Stimulated activated CD8-positive, alpha-beta memory T cell treated with anti-CD3 and anti-CD28 coated beads, Interleukin-12 subunit alpha, Interleukin-12 subunit beta, amount 100 ng/mL, for 4 hours (primary cell): Measurements from ENCODE around the gene ANKRD16.
"Not testable (repeated sequence)": the region's sequence is repeated elsewhere in the genome, so short reads cannot be mapped to it uniquely, and the experiment has no call there.

ENCODE experiments used
- DNase-seq: peaks from one replicate; pipeline ENCODE4 v3.0.0-alpha.2; 2020; ENCODE audit warnings: low read depth

Gene ANKRD16

DNA sequence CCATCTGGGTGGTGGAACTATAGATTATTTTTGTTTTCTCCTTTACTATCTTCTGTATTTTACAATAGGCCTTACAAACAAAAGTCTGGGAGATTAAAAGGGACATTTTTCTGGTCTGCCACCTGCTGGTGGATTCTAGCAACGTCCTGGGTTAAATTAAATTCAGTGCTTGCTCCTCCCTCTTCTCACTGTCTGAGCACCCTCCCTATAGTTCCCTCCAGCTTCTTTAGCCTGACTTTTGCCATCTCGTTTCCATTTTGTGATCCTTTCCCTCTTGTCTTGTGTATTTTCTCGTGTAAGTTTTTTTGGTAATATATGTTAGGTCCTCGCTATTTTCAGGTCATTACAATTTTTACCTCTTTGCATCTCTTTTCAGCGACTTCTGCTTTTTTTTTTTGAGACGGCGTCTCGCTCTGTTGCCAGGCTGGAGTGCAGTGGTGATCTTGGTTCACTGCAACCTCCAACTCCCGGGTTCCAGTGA lies 16.1 kb downstream of the ANKRD16 start:
- peak; percentile 36 for DNase-seq

GRCh38 chr10:5871596-5871995 lies 18.1 kb downstream of the ANKRD16 start:
- no peak for DNase-seq

DNA sequence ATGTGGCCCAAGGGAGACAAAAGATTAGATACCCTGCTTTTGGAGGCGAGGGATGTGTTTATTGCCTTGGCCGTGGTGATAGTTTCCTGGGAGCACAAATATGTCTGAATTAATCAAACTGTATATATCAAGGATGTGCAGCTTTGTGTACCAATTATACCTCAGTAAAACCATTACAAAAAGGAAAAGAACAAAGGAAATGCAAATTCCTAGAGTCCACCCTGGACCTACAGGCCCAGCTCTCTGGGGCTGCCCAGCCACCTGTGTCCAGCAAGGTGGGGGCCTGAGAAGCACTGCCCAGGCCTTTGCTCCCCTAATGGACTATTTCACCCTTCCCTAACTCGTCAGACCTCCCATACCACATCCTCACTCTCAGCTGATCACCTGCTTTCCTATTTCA lies 20.5 kb downstream of the ANKRD16 start:
- DNase-seq, result no peak

- DNase-seq, result not testable (repeated sequence)
Observed at GRCh38 chr10:5868383-5868782, 21.3 kb downstream of the ANKRD16 start.

DNA sequence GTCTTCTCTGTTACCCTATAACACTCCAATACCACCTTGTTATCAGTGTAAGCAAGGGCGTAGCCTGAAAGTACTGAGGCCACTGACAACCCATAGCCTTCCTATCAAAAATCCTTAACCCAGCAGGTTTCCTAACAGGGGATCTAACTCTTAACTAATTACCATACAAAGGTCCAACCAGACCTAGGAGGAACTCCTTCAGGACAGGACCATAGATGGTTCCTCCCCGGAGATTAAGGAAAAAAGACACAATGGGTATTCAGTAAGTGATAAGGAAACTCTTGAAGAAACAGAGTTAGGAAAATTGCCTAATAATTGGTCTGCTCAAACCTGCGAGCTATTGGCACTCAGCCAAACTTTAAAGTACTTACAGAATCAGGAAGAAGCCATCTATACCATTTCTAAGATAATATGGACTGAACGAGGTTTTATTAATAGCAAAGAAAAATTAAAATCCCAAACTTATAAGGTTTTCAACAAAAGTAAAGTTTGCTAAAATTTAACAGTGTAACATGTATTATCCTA lies 22.5 kb downstream of the ANKRD16 start:
- DNase-seq, result not testable (repeated sequence)

DNA sequence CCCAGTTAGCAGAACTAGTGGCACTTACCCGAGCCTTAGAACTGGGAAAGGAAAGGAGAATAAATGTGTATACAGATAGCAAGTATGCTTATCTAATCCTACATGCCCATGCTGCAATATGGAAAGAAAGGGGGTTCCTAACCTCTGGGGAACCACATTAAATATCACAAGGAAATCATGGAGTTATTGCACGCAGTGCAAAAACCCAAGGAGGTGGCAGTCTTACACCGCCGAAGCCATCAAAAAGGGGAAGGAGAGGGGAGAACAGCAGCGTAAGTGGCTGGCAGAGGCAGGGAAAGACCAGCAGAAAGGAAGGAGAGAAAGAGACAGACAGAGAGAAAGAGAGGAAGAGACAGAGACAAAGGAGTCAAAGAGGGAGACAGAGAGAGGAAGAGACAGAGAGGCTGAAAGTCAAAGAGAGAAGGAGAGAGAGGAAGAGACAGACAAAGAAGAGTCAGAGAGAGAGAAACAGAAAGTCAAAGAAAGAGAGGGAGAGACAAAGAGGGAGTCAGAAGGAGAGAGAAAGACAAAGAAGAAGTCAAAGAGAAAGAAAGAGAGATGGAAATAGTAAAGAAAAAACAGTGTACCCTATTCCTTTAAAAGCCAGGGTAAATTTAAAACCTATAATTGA lies 23.1 kb downstream of the ANKRD16 start:
- DNase-seq, result not testable (repeated sequence)

- DNase-seq, result not testable (repeated sequence)
Observed at GRCh38 chr10:5862981-5863685, 26.6 kb downstream of the ANKRD16 start.

DNA sequence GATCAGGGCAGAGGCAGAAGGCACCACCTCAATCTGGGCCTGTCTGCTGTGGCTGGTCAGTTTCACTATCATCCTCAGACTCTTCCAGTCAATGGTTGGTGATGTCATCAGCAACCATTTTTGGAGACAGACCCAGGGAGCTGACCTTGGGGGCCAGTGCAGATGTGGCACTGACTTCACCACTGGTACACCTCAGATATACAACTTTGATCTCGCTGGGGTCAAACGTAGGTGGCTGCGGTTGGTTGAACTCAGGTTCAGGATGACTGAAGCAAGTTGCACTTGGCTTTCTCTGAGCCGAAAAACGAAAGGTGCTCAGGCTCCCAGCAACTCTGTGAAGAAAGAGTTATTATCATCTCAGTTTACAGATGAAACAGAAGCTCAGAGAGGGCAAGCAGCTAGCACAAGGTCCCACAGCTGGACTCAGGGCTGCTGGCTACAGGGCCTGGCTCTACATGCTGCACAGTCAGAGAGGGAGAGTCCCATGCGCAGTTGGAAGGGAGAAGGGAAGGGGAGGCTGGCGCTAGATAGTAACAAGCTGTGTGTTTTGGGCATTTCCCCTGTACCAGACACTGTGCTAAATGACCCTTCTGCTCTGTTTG lies 27.2 kb downstream of the ANKRD16 start:
- no peak for DNase-seq

GRCh38 chr10:5860066-5860465 lies 29.6 kb downstream of the ANKRD16 start:
- no peak for DNase-seq

- no peak for DNase-seq
Observed at GRCh38 chr10:5858811-5859210, 30.9 kb downstream of the ANKRD16 start.

GRCh38 chr10:5856701-5857004 lies 33.0 kb downstream of the ANKRD16 start:
- no peak for DNase-seq

DNA sequence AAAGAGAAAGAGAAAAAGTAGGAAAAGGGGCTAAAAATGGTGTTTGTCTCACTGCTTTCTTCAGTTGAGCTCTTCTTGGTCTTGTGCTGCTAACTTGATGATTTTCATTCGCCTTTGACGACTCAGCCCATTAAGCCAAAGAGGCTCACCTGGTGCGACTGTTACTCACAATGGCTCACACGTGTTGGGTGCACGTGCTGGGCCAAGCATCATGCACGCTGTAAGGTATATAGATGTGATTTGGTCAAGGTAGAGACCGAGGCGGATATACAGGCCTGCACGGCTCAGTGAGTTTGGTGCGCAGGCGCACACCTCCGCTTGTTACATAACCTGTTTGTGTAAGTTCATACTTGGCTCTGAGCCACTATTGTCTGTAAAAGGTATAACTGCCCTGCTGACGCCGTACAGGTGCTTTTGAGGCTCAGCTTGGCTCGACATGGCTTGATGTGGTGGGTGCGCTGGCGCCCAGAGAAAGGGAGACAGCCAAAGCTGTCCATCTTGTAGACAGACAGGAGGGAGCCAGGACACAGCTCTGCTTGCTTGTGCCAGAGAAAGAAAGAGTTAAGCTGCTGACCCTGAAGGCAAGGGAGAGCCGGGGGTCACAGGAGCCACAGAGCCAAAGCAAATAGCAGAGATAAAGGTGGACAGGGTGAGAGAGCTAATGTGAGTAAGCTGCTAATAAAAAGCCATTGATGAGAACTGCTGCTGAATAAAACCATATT lies 33.6 kb downstream of the ANKRD16 start:
- no peak for DNase-seq

GRCh38 chr10:5854131-5854475 lies 35.6 kb downstream of the ANKRD16 start:
- no peak for DNase-seq

GRCh38 chr10:5846667-5847066 lies 43.0 kb downstream of the ANKRD16 start:
- DNase-seq, result not testable (repeated sequence)

DNA sequence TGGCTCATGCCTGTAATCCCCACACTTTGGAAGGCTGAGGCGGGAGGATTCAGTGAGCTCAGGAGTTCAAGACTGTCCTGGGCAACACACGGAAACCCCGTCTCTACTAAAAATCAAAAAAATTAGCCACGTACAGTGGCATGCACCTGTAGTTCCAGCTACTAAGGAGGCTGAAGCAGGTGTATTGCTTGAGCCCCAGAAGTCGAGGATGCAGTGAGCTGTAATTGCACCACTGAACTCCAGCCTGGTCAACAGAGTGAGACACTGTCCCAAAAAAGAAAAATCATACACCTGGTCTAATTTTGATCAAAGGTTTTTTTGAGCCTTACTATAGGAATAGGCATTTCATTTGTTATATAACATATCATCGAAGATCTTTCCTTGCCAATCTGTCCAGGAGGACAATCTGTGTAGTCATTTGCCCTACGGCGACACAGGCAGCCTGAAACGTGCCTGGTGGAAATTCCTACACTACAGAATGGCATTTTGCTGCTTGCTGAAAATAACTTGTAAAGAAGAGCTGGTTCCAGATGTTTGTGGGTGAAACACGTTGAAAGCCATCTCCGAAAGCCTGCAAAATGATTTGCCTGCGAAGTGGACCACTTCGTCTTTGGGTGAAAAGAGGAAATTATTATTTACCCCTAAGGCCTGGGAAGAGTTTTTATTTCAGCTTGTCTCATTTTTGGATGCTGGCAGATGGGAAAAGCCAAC lies 45.2 kb downstream of the ANKRD16 start:
- DNase-seq, result no peak

GRCh38 chr10:5843686-5844344 lies 45.9 kb downstream of the ANKRD16 start:
- DNase-seq, result no peak

GRCh38 chr10:5841965-5842364 lies 47.7 kb downstream of the ANKRD16 start:
- no peak for DNase-seq

DNA sequence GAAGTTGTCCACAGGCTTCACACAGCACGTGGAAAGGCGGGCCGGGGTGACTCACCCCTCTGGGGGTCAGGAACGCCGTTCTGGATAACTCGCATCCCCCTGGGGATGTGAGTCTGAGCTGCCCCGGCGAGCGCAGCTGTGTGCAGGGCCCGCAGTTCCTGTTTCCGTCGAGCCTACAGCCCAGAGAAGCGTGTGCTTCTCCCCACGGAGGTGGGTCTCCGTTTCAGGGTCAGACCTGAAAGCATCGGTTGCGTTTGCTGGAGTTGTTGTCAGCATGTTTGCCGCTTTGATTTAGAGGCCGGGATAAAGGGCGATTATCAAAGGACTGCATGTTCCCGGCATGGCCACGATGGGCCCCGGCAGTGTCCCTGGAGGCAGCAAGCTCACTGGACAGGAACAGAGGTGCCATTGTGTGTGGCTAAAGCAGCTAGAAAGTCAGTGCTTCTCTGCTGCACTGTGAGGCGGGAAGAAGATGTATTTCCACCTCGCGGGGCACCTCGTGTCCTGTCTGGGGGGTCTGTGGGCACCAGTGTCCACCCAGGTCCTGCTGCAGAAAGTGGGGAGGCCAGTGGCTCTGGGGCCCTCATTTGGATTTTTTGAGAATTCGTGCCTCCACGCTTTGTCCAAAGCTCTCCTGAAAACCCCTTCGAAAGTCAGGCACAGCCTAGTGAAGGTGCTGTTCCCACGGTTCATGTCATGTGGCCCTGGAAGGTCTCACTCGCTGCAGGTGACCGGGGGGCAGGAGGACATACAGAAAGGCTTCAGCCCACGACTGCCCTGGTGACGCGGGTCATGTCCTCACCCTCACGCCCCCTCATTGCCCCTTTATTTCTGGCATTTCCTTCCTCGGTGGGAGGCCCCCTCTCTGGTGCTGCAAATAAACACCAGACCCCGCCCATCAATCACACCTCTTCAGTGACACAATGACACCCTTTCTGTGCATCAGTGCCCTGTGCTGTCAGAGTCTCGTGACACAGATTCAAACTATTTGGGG lies 49.1 kb downstream of the ANKRD16 start:
- no peak for DNase-seq

DNA sequence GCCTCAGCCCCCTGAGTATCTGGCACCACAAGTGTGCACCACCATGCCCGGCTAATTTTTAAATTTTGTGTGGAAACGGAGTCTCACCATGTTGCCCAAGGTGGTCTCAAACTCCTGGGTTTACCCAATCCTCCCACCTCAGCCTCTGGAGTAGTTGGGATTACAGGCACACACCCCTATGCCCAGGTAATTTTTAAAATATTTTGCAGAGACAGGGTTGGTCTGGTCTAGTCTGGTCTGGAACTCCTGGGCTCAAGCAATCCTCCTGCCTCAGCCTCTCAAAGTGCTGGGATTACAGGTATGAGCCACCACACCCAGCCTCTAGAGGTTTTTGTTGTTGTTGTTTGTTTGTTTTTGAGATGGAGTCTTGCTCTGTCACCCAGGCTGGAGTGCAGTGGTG lies 53.5 kb downstream of the ANKRD16 start:
- DNase-seq, result not testable (repeated sequence)

GRCh38 chr10:5835446-5836095 lies 54.1 kb downstream of the ANKRD16 start:
- DNase-seq, result no peak
